Measurements from ENCODE around the gene PDXK.

PDXK gene

DNA sequence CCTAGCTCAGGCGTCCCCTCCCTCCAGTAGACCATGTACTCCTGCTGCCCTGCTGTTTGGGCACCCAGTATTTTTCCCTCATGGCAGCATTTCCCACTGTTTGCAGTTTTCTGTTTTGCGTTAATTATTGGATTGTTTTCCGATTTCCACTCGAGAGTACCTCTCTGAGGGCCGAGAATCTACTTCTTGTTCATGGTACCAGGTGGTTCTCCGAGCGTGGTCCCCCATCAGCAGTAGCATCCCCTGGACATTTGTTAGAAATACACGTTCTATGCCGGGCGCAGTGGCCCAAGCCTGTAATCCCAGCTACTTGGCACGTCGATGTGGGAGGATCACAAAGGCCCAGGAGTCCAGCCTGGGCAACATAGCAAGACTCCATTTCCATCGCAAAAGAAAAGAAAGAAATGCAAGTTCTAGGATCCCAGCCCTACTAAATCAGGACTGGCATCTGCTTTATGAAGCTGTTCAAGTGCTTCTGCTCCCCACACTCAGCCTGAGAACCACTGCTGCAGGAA lies 71.1 kb downstream of the PDXK start:
- no peak overlapping the region for H2BK12ac ChIP-seq (ENCODE audit: low read length)
- H3K4me1 ChIP-seq (ENCODE audit: control insufficient read depth in 1 of 2, insufficient read depth in 2 of 2, low read length in 2 of 2), result peaks cover 7 to 8% of the 10 kb centered on the region in 2 experiments
- peak overlapping the region; percentile 65 for H2AFZ ChIP-seq (ENCODE audit: insufficient read depth, low read length, poor library complexity)
- WGBS (ENCODE audit: extremely low coverage, insufficient coverage, insufficient read length), result no CpG with 5 or more reads among the region's 13 CpGs
- H3K79me2 ChIP-seq (ENCODE audit: control insufficient read depth, insufficient read depth, low read length, poor library complexity), result peaks cover 7% of the 10 kb centered on the region
- H3K27me3 ChIP-seq (ENCODE audit: insufficient read depth, low read length), result no peaks in the 10 kb centered on the region
- H3K36me3 ChIP-seq (ENCODE audit: control insufficient read depth in 1 of 2, insufficient read depth in 2 of 2, low read length in 2 of 2), result peaks cover 37 to 39% of the 10 kb centered on the region in 2 experiments
- H4K8ac ChIP-seq (ENCODE audit: low read depth, low read length), result peak overlapping the region; percentile 94
- H2AK5ac ChIP-seq (ENCODE audit: low read length), result peak overlapping the region; percentile 51
- peak overlapping the region; percentile 93 for H3K18ac ChIP-seq (ENCODE audit: low read length)
- peak overlapping the region; percentile 97 for H3K4me3 ChIP-seq (ENCODE audit: low read depth, low read length)
- H4K12ac ChIP-seq (ENCODE audit: low read depth, low read length), result peak overlapping the region; percentile 73
- no peak overlapping the region for H2BK5ac ChIP-seq (ENCODE audit: low read depth, low read length, poor library complexity)
- peak overlapping the region; percentile 95 for H3K9ac ChIP-seq (ENCODE audit: low read length)
- peak overlapping the region; percentile 93 for H3K14ac ChIP-seq (ENCODE audit: low read length)
- DNase-seq, result no peak
- no peak overlapping the region for H3K23ac ChIP-seq (ENCODE audit: low read length)
- no peak overlapping the region for H3K27ac ChIP-seq (ENCODE audit: low read depth, low read length)
- H4K91ac ChIP-seq (ENCODE audit: low read depth, low read length), result peak overlapping the region; percentile 50
- H3K9me3 ChIP-seq (ENCODE audit: insufficient read depth, low read depth, low read length), result peaks cover 10% of the 10 kb centered on the region
- H3K4ac ChIP-seq (ENCODE audit: low read depth, low read length), result peak overlapping the region; percentile 92
- peak overlapping the region; percentile 82 for H3K4me2 ChIP-seq (ENCODE audit: low read length)
- peaks cover 5% of the 10 kb centered on the region for H3K79me1 ChIP-seq (ENCODE audit: low read length)
- no peak overlapping the region for H2BK120ac ChIP-seq (ENCODE audit: insufficient read depth, low read length, poor library complexity)

DNA sequence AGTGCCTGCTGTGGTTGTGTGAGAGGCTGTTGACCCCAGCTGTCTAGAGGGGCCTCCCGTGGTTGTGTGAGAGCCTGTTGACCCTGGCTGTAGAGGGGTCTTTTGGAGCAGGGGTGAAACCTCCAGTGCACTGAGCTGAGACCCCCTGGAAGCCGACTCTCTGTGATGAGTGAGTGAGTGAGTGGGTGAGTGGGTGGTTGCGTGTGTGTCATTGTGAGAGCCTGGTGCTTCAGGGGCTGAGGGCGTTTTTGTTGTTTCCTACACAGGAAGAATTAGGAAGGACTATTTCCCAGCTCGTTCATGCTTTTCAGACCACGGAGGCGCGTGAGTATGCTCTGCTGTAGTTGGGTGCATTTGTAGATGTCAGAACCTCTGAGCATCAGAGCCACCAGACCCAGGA lies 73.5 kb downstream of the PDXK start:
- Histone ChIP-seq H3K79me1 (ENCODE audit: low read length) (peaks cover 5% of the 10 kb centered on the region), H3K79me2 (ENCODE audit: control insufficient read depth, insufficient read depth, low read length, poor library complexity) (peaks cover 7% of the 10 kb centered on the region), H3K14ac (ENCODE audit: low read length) (no peak overlapping the region), H3K4me2 (ENCODE audit: low read length) (no peak overlapping the region), H4K8ac (ENCODE audit: low read depth, low read length) (no peak overlapping the region), H2AK5ac (ENCODE audit: low read length) (no peak overlapping the region), H3K4ac (ENCODE audit: low read depth, low read length) (no peak overlapping the region), H3K4me1 (ENCODE audit: control insufficient read depth in 1 of 2, insufficient read depth in 2 of 2, low read length in 2 of 2) (peaks cover 7 to 8% of the 10 kb centered on the region in 2 experiments), H3K36me3 (ENCODE audit: control insufficient read depth in 1 of 2, insufficient read depth in 2 of 2, low read length in 2 of 2) (peaks cover 52 to 58% of the 10 kb centered on the region in 2 experiments), H3K23ac (ENCODE audit: low read length) (no peak overlapping the region), H2BK5ac (ENCODE audit: low read depth, low read length, poor library complexity) (no peak overlapping the region), H3K18ac (ENCODE audit: low read length) (no peak overlapping the region), H3K27me3 (ENCODE audit: insufficient read depth, low read length) (no peaks in the 10 kb centered on the region), H2AFZ (ENCODE audit: insufficient read depth, low read length, poor library complexity) (no peak overlapping the region), H2BK12ac (ENCODE audit: low read length) (no peak overlapping the region), H3K27ac (ENCODE audit: low read depth, low read length) (no peak overlapping the region), H3K9ac (ENCODE audit: low read length) (no peak overlapping the region), H2BK120ac (ENCODE audit: insufficient read depth, low read length, poor library complexity) (no peak overlapping the region), H4K12ac (ENCODE audit: low read depth, low read length) (no peak overlapping the region), H4K91ac (ENCODE audit: low read depth, low read length) (no peak overlapping the region), H3K4me3 (ENCODE audit: low read depth, low read length) (peak overlapping the region; percentile 44), H3K9me3 (ENCODE audit: insufficient read depth, low read depth, low read length) (no peaks in the 10 kb centered on the region)
- no peak for DNase-seq
- no CpG with 5 or more reads among the region's 8 CpGs for WGBS (ENCODE audit: extremely low coverage, insufficient coverage, insufficient read length)

DNA sequence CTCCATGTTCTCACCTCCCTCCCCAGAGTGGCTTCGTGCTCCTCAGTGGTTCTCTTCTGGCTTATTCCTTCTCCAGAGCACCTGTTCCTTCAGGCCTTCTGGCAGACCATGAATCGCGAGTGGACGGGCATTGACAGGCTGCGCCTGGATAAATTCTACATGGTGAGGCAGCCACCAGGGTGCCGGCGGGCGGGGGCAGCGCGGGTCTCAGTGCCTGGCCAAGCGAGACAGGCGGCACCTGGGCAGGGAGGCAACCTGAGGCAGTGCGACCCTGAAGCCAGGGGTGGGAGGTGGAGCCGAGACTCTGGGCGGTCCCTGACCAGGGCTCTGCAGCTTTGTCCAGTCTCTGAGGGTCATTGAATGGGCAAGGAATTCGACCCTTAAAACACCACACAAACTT lies 74.3 kb downstream of the PDXK start:
- no peak overlapping the region for H4K91ac ChIP-seq (ENCODE audit: low read depth, low read length)
- no CpG with 5 or more reads among the region's 16 CpGs for WGBS (ENCODE audit: extremely low coverage, insufficient coverage, insufficient read length)
- peaks cover 7 to 8% of the 10 kb centered on the region in 2 experiments for H3K4me1 ChIP-seq (ENCODE audit: control insufficient read depth in 1 of 2, insufficient read depth in 2 of 2, low read length in 2 of 2)
- H4K12ac ChIP-seq (ENCODE audit: low read depth, low read length), result no peak overlapping the region
- H3K9ac ChIP-seq (ENCODE audit: low read length), result no peak overlapping the region
- H2AK5ac ChIP-seq (ENCODE audit: low read length), result no peak overlapping the region
- no peak for DNase-seq
- no peak overlapping the region for H3K4me2 ChIP-seq (ENCODE audit: low read length)
- H2AFZ ChIP-seq (ENCODE audit: insufficient read depth, low read length, poor library complexity), result no peak overlapping the region
- H3K14ac ChIP-seq (ENCODE audit: low read length), result no peak overlapping the region
- no peak overlapping the region for H2BK5ac ChIP-seq (ENCODE audit: low read depth, low read length, poor library complexity)
- peaks cover 7% of the 10 kb centered on the region for H3K79me2 ChIP-seq (ENCODE audit: control insufficient read depth, insufficient read depth, low read length, poor library complexity)
- peaks cover 5% of the 10 kb centered on the region for H3K79me1 ChIP-seq (ENCODE audit: low read length)
- no peak overlapping the region for H3K4me3 ChIP-seq (ENCODE audit: low read depth, low read length)
- no peak overlapping the region for H3K18ac ChIP-seq (ENCODE audit: low read length)
- no peak overlapping the region for H4K8ac ChIP-seq (ENCODE audit: low read depth, low read length)
- no peaks in the 10 kb centered on the region for H3K27me3 ChIP-seq (ENCODE audit: insufficient read depth, low read length)
- no peak overlapping the region for H2BK12ac ChIP-seq (ENCODE audit: low read length)
- no peak overlapping the region for H3K23ac ChIP-seq (ENCODE audit: low read length)
- no peak overlapping the region for H2BK120ac ChIP-seq (ENCODE audit: insufficient read depth, low read length, poor library complexity)
- H3K27ac ChIP-seq (ENCODE audit: low read depth, low read length), result no peak overlapping the region
- peaks cover 60 to 67% of the 10 kb centered on the region in 2 experiments for H3K36me3 ChIP-seq (ENCODE audit: control insufficient read depth in 1 of 2, insufficient read depth in 2 of 2, low read length in 2 of 2)
- H3K9me3 ChIP-seq (ENCODE audit: insufficient read depth, low read depth, low read length), result no peaks in the 10 kb centered on the region
- H3K4ac ChIP-seq (ENCODE audit: low read depth, low read length), result no peak overlapping the region

- DNase-seq, result no peak
- WGBS (ENCODE audit: extremely low coverage, insufficient coverage, insufficient read length), result no CpG with 5 or more reads among the region's 12 CpGs
Observed at GRCh38 chr21:43794311-43794710, 75.4 kb downstream of the PDXK start.

More at GRCh38 chr21:43794311-43794710, 75.4 kb downstream of the PDXK start:
- Histone ChIP-seq H3K18ac (ENCODE audit: low read length) (no peak overlapping the region), H3K4me1 (ENCODE audit: control insufficient read depth in 1 of 2, insufficient read depth in 2 of 2, low read length in 2 of 2) (peaks cover 7 to 8% of the 10 kb centered on the region in 2 experiments), H3K79me1 (ENCODE audit: low read length) (peaks cover 3% of the 10 kb centered on the region), H2BK120ac (ENCODE audit: insufficient read depth, low read length, poor library complexity) (no peak overlapping the region), H3K4me2 (ENCODE audit: low read length) (no peak overlapping the region), H3K27me3 (ENCODE audit: insufficient read depth, low read length) (no peaks in the 10 kb centered on the region), H3K23ac (ENCODE audit: low read length) (no peak overlapping the region), H4K8ac (ENCODE audit: low read depth, low read length) (no peak overlapping the region), H3K14ac (ENCODE audit: low read length) (no peak overlapping the region), H3K79me2 (ENCODE audit: control insufficient read depth, insufficient read depth, low read length, poor library complexity) (peaks cover 7% of the 10 kb centered on the region), H2AFZ (ENCODE audit: insufficient read depth, low read length, poor library complexity) (no peak overlapping the region), H4K91ac (ENCODE audit: low read depth, low read length) (no peak overlapping the region), H4K12ac (ENCODE audit: low read depth, low read length) (no peak overlapping the region), H2BK12ac (ENCODE audit: low read length) (no peak overlapping the region), H2AK5ac (ENCODE audit: low read length) (no peak overlapping the region), H3K4ac (ENCODE audit: low read depth, low read length) (no peak overlapping the region), H2BK5ac (ENCODE audit: low read depth, low read length, poor library complexity) (no peak overlapping the region), H3K9ac (ENCODE audit: low read length) (no peak overlapping the region), H3K36me3 (ENCODE audit: control insufficient read depth in 1 of 2, insufficient read depth in 2 of 2, low read length in 2 of 2) (peaks cover 71 to 77% of the 10 kb centered on the region in 2 experiments), H3K9me3 (ENCODE audit: insufficient read depth, low read depth, low read length) (no peaks in the 10 kb centered on the region), H3K27ac (ENCODE audit: low read depth, low read length) (no peak overlapping the region), H3K4me3 (ENCODE audit: low read depth, low read length) (no peak overlapping the region)
